T1000 (cell line): ENCODE data around the gene STK32B.
"Not testable (repeated sequence)": the region's sequence is repeated elsewhere in the genome, so short reads cannot be mapped to it uniquely, and the experiment has no call there.

Experiments used
- DNase-seq: peaks from one replicate; lab custom pipeline; 2025; ENCODE audit warnings: mixed read lengths; lab: John Stamatoyannopoulos, UW

Gene STK32B

GRCh38 chr4:5209862-5210261 lies 158.6 kb downstream of the STK32B start:
- no peak for DNase-seq

DNA sequence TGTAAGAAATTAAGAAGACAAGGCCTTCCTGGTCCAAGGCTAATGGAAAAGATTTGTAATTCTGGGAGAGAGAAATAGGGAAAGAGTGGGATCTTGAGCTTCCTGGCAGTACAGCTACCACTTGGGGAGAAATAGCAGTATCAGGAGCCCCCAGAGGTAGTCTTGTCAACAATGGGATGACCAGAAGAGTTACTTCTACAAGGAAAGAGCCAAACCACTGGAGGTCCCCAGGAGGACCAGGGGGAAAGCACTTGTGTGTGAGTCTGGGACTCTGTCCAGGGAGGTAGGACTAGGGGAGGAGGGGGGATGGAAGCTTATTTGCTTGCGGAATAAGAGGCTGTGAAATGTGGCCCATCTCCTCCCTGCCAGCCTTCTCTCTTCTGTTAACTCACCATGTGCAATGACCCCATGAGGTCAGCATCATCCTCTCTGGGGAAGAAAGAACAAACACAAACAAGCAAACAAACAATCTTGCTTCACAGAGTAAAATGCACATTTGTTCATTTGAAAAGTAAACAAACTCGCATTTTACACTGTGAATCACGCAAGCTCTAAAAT lies 160.1 kb downstream of the STK32B start:
- DNase-seq: no peak

DNA sequence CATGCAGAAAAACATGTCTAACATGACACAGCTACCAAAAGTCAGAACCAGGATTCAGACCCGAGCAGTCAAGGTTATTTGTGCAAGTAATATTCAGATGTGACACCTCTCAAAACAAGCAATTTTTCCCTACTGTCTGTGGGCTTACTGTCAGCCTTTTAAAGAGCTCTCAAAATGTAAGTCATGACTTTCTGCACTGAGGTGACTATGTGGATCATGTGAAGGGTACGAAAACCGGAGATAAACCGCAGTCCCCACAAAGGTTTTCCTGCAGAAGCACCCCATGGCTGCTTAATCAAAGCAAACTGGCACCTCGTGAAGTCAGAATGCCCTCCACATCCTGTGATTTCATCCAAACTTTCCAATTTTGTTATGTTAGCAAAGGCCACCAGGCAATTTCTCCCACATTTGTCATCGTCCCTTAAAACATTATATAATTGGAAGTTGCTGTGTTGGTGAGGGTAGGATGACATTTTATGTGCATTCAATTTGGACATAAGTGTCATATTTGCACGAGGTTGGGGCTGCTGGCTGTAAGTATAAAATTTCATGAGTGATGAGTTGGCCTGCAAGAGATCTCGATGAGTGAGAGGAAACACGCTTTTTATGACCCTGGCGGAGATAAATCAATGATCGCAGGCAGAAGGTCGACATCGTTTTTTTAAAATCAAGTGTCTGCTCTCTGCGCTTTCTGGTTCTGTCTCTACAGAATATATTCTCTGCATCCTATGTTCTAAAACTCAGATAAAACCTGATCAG lies 161.2 kb downstream of the STK32B start:
- DNase-seq: no peak

DNA sequence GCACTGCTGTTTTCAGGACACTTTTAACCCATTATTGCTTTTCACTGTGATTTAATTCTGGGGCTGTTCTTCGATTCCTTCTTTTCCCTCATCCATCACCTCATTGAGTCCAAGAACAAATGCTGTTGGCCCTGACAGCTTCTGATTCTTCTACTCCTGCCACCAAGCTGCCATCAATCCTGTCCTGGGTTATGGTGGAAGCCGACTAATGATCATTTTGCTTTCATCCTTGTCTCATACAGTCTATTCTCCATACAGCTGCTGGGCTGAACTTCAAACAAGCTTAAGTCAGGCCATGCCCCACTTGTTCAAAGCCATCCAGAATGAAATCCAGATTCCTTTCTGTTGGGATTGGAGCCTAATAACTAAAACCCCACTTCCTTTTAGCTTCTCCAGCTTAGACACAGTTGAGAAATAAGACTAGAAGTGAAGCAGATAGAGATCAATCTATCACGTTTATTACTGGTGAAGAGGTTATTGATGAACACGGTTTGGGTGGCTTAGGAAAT lies 161.9 kb downstream of the STK32B start:
- DNase-seq: no peak

- no peak for DNase-seq
Measured at GRCh38 chr4:5215321-5215720, 164.0 kb downstream of the STK32B start.

- DNase-seq: no peak
Measured at GRCh38 chr4:5217421-5217820, 166.1 kb downstream of the STK32B start.

- no peak for DNase-seq
Measured at GRCh38 chr4:5218376-5219069, 167.2 kb downstream of the STK32B start.

DNA sequence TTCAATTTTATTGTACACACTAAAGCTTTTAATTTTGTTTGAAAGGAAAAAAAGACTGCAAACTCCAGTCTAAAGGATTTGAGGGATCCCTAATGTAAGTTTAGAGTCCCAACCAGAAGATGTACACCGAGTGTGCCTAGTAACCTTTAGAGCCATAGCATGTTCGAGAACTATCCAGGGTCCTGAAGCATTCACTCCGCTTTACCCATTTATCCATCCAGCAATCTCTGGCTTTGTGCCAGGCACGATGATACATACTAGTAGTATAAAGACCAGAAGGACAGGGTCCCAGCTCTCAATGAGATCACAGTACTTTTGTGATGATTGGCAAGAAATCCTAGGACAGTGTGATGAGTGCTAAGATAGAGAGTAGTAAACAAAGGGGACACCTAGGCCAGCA lies 168.7 kb downstream of the STK32B start:
- no peak for DNase-seq

DNA sequence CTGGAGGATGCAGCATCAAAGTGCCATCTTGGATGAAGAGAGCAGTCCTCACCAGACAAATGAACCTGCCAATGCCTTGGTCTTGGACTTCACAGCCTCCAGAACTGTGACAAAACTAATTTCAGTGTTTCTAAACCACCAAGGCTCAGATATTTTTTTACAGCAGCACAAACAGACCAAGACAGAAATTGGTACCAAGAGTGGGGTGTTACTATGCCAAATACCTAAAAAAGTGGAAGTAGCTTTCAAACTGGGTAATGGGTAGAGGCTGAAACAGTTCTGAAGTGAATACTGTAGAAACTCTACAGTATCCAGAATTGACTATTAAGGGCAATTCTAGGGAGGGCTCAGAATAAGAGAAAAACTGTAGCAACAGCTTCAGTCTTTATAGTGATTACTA lies 170.8 kb downstream of the STK32B start:
- DNase-seq: no peak

GRCh38 chr4:5222951-5223350 lies 171.7 kb downstream of the STK32B start:
- DNase-seq: no peak

DNA sequence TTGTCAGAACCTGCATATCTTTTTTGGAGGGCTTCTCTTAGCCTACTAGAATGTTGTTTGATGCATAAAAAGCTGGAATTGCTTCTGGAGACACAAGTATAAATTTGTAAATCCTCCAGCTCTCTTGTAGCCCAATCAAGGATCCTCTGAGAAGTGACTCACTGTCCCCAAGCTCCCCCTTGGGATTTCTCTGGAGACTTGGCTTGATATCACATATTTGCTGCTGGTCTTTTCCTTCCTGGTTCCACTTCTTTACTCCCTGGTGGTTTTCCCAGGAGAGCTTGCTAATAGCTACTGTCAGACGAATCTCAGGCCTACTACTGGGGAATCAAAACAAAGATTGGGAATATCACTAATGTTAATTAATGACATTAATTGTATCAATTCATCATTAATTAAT lies 173.1 kb downstream of the STK32B start:
- peak; percentile 9 for DNase-seq

DNA sequence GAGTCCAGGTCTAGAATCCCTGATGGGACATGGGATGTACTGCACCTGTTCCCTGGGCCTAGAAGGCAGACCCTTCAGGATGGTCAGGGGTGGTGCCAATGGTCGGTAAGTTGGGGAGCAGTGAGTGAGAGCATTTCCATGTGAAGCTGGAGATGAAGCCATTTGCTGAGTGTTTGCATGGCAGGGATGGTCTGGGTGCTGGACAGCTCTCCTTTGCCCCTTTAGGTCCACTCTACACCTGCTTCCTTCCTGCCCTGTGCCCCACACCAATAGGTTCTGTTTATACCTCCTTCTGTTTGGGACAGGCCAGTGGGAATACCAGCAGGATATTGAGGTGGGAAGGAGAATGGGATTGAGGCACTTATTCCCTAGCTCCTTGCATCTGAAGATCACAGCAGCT lies 181.3 kb downstream of the STK32B start:
- DNase-seq: no peak

DNA sequence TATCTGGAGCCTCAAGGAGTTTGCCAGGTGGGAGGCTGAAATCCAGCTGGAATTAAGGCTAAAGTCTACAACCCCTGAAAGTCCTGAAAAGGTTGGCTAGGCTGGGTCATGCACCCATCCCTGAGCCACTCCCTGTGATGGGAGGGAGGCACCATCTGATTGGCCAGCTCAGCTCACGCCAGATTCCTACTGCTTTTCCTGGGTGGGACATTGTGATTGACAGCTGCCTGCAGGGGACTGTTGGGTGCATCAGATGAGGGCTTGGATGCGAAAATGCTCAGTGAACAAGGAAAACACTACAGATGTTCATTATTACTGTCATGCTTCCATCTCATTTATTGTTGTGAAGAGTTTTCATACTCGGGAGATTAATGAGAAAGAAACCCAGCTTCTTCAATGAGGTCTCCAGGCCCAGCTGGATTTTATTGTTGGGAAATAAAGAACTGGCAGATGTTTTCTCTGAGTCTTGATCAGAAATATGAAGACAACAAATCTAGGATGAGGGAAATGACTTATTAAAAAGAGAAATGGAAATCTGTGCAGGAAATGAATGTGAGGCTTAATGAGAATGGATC lies 185.9 kb downstream of the STK32B start:
- no peak for DNase-seq

DNA sequence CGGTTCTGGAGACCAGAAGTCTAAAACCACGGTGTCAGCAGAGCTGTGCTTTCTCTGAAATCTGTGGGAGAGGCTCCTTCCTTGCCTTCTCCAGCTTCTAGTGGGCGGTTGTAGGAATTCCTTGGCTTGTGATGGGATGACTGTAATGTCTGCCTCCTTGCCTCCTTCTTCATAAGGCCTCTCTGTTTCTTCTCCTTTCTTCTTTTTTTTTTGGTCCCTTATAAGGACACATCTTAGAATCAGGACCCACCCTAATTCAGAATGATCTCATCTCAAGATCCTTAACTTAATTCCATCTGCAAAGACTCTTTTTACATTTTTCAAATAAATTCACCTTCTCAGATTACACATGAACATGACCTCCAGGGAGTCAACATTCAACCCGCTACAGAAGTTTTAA lies 186.9 kb downstream of the STK32B start:
- no peak for DNase-seq

DNA sequence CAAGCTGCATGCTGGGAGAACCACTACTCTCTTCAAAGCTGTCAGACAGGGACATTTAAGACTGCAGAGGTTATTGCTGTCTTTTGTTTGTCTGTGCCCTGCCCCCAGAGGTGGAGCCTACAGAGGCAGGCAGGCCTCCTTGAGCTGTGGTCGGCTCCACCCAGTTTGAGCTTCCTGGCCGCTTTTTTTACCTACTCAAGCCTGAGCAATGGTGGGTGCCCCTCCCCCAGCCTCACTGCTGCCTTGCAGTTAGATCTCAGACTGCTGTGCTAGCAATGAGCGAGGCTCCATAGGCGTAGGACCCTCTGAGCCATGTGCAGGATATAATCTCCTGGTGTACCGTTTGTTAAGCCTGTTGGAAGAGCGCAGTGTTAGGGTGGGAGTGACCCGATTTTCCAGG lies 195.8 kb downstream of the STK32B start:
- not testable (repeated sequence) for DNase-seq

GRCh38 chr4:5247735-5248134 lies 196.5 kb downstream of the STK32B start:
- DNase-seq: no peak

- DNase-seq: no peak
Measured at GRCh38 chr4:5249727-5250126, 198.4 kb downstream of the STK32B start.

DNA sequence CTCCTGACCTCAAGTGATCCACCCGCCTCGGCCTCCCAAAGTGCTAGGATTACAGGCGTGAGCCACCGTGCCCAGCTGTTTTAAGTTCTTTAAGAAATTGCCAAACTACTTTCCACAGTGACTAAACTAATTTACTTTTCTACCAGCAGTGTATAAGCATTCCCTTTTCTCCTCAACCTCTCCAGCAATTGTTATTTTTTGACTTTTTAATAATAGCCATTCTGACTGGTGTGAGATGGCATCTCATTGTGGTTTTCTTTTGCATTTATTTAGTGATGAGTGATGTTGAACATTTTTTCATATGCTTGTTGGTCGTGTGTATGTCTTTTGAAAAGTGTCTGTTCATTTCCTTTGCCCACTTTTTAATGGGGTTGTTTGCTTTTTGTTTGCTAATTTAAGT lies 199.3 kb downstream of the STK32B start:
- DNase-seq: not testable (repeated sequence)

- no peak for DNase-seq
Measured at GRCh38 chr4:5256421-5256820, 205.1 kb downstream of the STK32B start.

DNA sequence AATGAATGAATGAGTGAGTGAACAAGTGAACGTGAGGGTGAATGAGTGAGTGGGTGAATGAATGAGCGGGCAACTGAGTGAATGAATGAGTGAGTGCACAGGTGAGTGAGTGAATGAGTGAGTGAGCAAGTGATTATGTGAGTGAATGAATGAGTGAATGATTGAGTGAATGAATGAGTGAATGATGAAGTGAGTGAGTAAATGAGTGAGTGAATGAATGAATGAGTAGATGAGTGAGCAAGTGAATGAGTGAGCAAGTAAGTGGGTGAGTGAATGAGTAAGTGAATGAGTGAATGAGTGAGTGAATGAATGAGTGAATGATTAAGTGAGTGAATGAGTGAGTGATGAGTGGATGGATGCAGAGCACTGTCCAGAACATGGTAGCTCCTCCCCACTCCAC lies 205.8 kb downstream of the STK32B start:
- DNase-seq: no peak

- DNase-seq: no peak
Measured at GRCh38 chr4:5259471-5259870, 208.2 kb downstream of the STK32B start.

- DNase-seq: no peak
Measured at GRCh38 chr4:5260121-5260520, 208.8 kb downstream of the STK32B start.

GRCh38 chr4:5261866-5262265 lies 210.6 kb downstream of the STK32B start:
- no peak for DNase-seq
